HG02870 (cell line): Measurements from ENCODE around the gene PI16.

ENCODE experiments used
- ATAC-seq: cut with Tn5 transposase; IDR thresholded peaks from one replicate; pipeline ENCODE4 v1.9.1; 2021; ENCODE audit warnings: mild to moderate bottlenecking, moderate library complexity; ENCODE audit not compliant: unreplicated experiment

Gene PI16

GRCh38 chr6:36955671-36956445 lies 1.3 kb downstream of the PI16 start:
- ATAC-seq, result no peak

- no peak for ATAC-seq
Measured at GRCh38 chr6:36956446-36956820, 1.9 kb downstream of the PI16 start.

GRCh38 chr6:36957773-36958271 lies 3.3 kb downstream of the PI16 start:
- ATAC-seq, result no peak

GRCh38 chr6:36958775-36959554 lies 4.4 kb downstream of the PI16 start:
- no peak for ATAC-seq

- no peak for ATAC-seq
Measured at GRCh38 chr6:36959555-36960250, 5.2 kb downstream of the PI16 start.

GRCh38 chr6:36961441-36962435 lies 7.2 kb downstream of the PI16 start:
- no peak for ATAC-seq

- ATAC-seq, result no peak
Measured at GRCh38 chr6:36962874-36963273, 8.3 kb downstream of the PI16 start.

- no peak for ATAC-seq
Measured at GRCh38 chr6:36963451-36964290, 9.1 kb downstream of the PI16 start.

- no peak for ATAC-seq
Measured at GRCh38 chr6:36964349-36964748, 9.8 kb downstream of the PI16 start.

GRCh38 chr6:36964908-36965307 lies 10.4 kb downstream of the PI16 start:
- no peak for ATAC-seq

GRCh38 chr6:36967301-36967700 lies 12.8 kb downstream of the PI16 start:
- no peak for ATAC-seq

- ATAC-seq, result no peak
Measured at GRCh38 chr6:36967757-36968156, 13.2 kb downstream of the PI16 start.

- no peak for ATAC-seq
Measured at GRCh38 chr6:36968266-36968977, 13.9 kb downstream of the PI16 start.

GRCh38 chr6:36969240-36969691 lies 14.7 kb downstream of the PI16 start:
- no peak for ATAC-seq

GRCh38 chr6:36969988-36970891 lies 15.7 kb downstream of the PI16 start:
- ATAC-seq, result no peak

GRCh38 chr6:36970892-36971842 lies 16.6 kb downstream of the PI16 start:
- no peak for ATAC-seq
